Omental fat pad (tissue), 4 donors: ENCODE results near the gene ZBTB7A. TPM values are rescaled to one million over a fixed set of nuclear protein-coding genes. Genes with fewer than 3 reads are reported as not detected.
A peak's percentile ranks its signal among the peaks of the same experiment; 100 is the strongest.

Experiments
- ATAC-seq: fragments of 150-250 bp; one replicate; pipeline ENCODE4 v1.9.1; 2016; ENCODE audit warnings: mild to moderate bottlenecking, moderate library complexity; ENCODE audit not compliant: low FRiP score
- DNase-seq: peaks from one replicate; pipeline ENCODE4 v3.0.0-alpha.2; 2019; ENCODE audit warnings: low spot score
- total RNA-seq, 4 donors: library from RNA; depleted of rRNA; stranded (reverse); fragments of >200 nt; gene quantifications; one replicate each; pipeline ENCODE4 v1.1.0, GENCODE V29; 2016
- TF ChIP-seq, protein P1 (sequence below), 3 donors: fragments of 450-650 bp; IDR thresholded peaks; one replicate each; pipeline ENCODE4 v1.5.1; 2016 to 2017; ENCODE audit warnings: antibody characterized with exemption in 3 of 3, mild to moderate bottlenecking in 3 of 3, moderate library complexity in 2 of 3

ZBTB7A gene
- total RNA-seq, 4 donors from 2014 or later = 33.3 to 53.3 (median 38.4) TPM

- no peak for ATAC-seq
- TF ChIP-seq, protein P1, sequence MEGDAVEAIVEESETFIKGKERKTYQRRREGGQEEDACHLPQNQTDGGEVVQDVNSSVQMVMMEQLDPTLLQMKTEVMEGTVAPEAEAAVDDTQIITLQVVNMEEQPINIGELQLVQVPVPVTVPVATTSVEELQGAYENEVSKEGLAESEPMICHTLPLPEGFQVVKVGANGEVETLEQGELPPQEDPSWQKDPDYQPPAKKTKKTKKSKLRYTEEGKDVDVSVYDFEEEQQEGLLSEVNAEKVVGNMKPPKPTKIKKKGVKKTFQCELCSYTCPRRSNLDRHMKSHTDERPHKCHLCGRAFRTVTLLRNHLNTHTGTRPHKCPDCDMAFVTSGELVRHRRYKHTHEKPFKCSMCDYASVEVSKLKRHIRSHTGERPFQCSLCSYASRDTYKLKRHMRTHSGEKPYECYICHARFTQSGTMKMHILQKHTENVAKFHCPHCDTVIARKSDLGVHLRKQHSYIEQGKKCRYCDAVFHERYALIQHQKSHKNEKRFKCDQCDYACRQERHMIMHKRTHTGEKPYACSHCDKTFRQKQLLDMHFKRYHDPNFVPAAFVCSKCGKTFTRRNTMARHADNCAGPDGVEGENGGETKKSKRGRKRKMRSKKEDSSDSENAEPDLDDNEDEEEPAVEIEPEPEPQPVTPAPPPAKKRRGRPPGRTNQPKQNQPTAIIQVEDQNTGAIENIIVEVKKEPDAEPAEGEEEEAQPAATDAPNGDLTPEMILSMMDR (IDR thresholded peaks at IDR 0.05) = no peak
Observed at GRCh38 chr19:4068047-4068966, 1.6 kb upstream of the ZBTB7A start.

DNA sequence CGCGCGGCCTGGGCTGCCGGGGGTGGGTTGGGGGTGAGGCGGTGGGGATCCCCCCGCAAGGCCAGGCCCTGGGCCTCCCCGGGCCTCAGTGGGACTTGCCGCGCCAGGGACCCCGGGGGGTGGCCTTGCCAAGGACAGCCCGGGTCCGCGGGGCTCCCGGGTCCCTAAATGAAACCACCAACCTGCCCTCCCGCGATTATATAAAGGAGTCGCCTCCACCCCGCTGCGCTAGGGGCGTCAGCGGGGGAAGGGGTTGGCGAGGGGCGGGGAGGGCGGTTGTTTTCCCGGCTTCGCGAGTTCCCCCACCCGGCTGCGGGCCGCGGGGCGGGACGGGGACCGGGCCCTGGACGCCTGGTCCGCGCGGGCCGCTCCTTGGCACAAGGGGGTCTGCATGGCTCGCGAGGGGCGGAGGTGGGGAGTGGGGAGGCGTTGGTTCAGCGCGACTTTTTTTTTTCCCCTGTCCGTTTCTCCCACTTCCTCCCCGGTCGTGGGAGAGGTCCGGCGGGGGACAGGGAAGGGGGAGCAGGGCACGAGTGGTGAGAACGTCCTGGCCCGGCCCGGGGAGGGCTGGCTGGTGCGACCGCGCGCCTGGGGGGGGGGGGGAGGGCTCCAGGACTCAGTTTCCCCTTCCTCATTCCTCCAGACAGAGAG lies 822 bp upstream of the ZBTB7A start:
- no peak for DNase-seq
- TF ChIP-seq, protein P1 (IDR thresholded peaks at IDR 0.05) = no peak
- no peak for ATAC-seq

More at GRCh38 chr19:4068047-4068966, 1.6 kb upstream of the ZBTB7A start:
- no peak for DNase-seq

- ATAC-seq (no peak), DNase-seq (no peak)
- TF ChIP-seq, protein P1 (IDR thresholded peaks at IDR 0.05) = no peak
Observed at GRCh38 chr19:4066176-4066606, 508 bp downstream of the ZBTB7A start.

DNA sequence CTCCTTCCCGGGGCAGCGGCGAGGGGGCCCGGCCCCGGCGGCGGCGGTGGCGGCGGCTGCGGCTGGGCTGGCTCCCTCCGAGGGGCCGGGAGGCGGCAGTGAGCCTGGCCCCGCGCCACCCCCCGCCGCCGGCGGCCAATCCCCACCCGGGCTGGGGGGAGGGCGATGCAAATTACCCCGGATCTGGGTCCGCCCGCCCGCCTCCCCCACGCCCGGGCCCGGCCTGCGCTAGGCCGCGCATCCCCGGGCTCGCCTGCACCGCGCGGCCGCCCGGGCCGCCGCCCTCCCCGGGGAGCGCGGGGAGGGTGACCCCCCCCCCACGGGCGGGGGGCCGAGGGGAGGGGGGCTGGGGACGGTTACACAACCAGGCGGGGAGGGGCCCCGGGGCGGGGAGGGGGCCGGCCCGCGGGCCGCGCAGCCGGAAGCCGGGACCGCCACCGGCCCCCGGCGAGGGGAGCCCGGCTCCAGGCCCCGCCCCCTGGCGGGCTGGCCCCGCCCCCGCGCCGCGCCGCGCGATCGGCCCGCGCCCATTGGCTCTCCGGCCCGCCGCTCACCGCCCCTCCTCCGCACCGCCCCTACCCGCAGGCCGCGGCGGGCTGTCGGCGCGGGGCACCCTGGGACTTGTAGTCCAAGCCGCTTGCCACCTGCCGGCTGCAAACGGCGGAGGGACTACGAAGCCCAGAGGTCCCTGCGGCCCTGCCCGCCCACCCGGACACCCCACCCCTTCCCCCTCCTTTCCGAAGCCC lies 1.1 kb downstream of the ZBTB7A start:
- DNase-seq (peak; percentile 65), ATAC-seq (peak; percentile 88)
- TF ChIP-seq, protein P1 (IDR thresholded peaks at IDR 0.05) = no peak

- TF ChIP-seq, protein P1 (IDR thresholded peaks at IDR 0.05) = no peak
- DNase-seq (no peak), ATAC-seq (peak; percentile 1)
Observed at GRCh38 chr19:4064496-4065260, 2.0 kb downstream of the ZBTB7A start.

GRCh38 chr19:4064149-4064495 lies 2.6 kb downstream of the ZBTB7A start:
- TF ChIP-seq, protein P1 (IDR thresholded peaks at IDR 0.05) = no peak
- ATAC-seq = no peak
- DNase-seq = no peak
